WERI-Rb-1 (cell line): ENCODE data around the gene SCNN1B.
"Not testable (repeated sequence)": the region's sequence is repeated elsewhere in the genome, so short reads cannot be mapped to it uniquely, and the experiment has no call there.

Source experiments
- DNase-seq: peaks from one replicate; pipeline ENCODE4 v3.0.0-alpha.2; 2020
- H3K27ac ChIP-seq: fragments of 250-450 bp; sonication (Bioruptor Pico); 2 replicates; pipeline ENCODE4 v1.5.1; 2020; ENCODE audit warnings: mild to moderate bottlenecking, moderate library complexity
- H3K27me3 ChIP-seq: fragments of 250-450 bp; sonication (Bioruptor Pico); 2 replicates; pipeline ENCODE4 v1.5.1; 2021; ENCODE audit warnings: mild to moderate bottlenecking, low read depth, moderate library complexity; ENCODE audit not compliant: insufficient read depth, severe bottlenecking
- H3K36me3 ChIP-seq: fragments of 250-450 bp; sonication (Bioruptor Pico); 2 replicates; pipeline ENCODE4 v1.5.1; 2020; ENCODE audit warnings: mild to moderate bottlenecking, moderate library complexity
- H3K4me3 ChIP-seq: 2 replicates; pipeline ENCODE4 v1.5.1; 2011; ENCODE audit warnings: low read depth, mild to moderate bottlenecking, control low read depth, low read length
- H3K9me3 ChIP-seq: fragments of 250-450 bp; sonication (Bioruptor Pico); 2 replicates; pipeline ENCODE4 v1.5.1; 2021; ENCODE audit warnings: mild to moderate bottlenecking, moderate library complexity; ENCODE audit not compliant: severe bottlenecking
- CTCF ChIP-seq: IDR thresholded peaks from 2 replicates; pipeline ENCODE4 v1.5.1; 2011; ENCODE audit warnings: low read depth, mild to moderate bottlenecking, control low read depth, inconsistent platforms, low read length

SCNN1B gene

GRCh38 chr16:23397464-23397863, 95.4 kb downstream of the SCNN1B start:
- H3K27me3 ChIP-seq, result no peaks in the 10 kb centered on the region
- H3K27ac ChIP-seq, result no peak overlapping the region
- H3K9me3 ChIP-seq, result no peaks in the 10 kb centered on the region
- TF ChIP-seq CTCF, result no peak
- H3K4me3 ChIP-seq, result no peak overlapping the region
- no peak for DNase-seq
- peaks cover 9% of the 10 kb centered on the region; the same call in 1 of the 2 replicates for H3K36me3 ChIP-seq

- Histone ChIP-seq H3K27ac (peak overlapping the region; percentile 86), H3K4me3 (peak overlapping the region; percentile 6)
These were observed 97.1 kb downstream of the SCNN1B start for GRCh38 chr16:23398987-23399805.

GRCh38 chr16:23400447-23400846, 98.3 kb downstream of the SCNN1B start:
- H3K4me3 ChIP-seq, result peak overlapping the region; percentile 9; the same call in 1 of the 2 replicates
- H3K36me3 ChIP-seq, result not testable (repeated sequence)
- DNase-seq, result peak; percentile 80

More at GRCh38 chr16:23398987-23399805, 97.1 kb downstream of the SCNN1B start:
- peak; percentile 66 for TF ChIP-seq CTCF
- peak; percentile 86 for DNase-seq
- H3K9me3 ChIP-seq, result no peaks in the 10 kb centered on the region
- no peaks in the 10 kb centered on the region for H3K27me3 ChIP-seq
- peaks cover 4% of the 10 kb centered on the region for H3K36me3 ChIP-seq

GRCh38 chr16:23401139-23401538, 99.0 kb downstream of the SCNN1B start:
- Histone ChIP-seq H3K9me3 (no peaks in the 10 kb centered on the region), H3K27ac (peak overlapping the region; percentile 86), H3K27me3 (no peaks in the 10 kb centered on the region), H3K4me3 (no peak overlapping the region), H3K36me3 (peaks cover 10% of the 10 kb centered on the region)
- no peak for DNase-seq
- TF ChIP-seq CTCF, result no peak

More at GRCh38 chr16:23400447-23400846, 98.3 kb downstream of the SCNN1B start:
- peak overlapping the region; percentile 86 for H3K27ac ChIP-seq
- H3K9me3 ChIP-seq, H3K27me3 ChIP-seq: not testable (repeated sequence)

GRCh38 chr16:23402100-23402499, 100.0 kb downstream of the SCNN1B start:
- no peaks in the 10 kb centered on the region for H3K27me3 ChIP-seq
- no peak for TF ChIP-seq CTCF
- H3K27ac ChIP-seq, result peak overlapping the region; percentile 86; the same call in 1 of the 2 replicates
- H3K4me3 ChIP-seq, result no peak overlapping the region
- no peak for DNase-seq
- H3K36me3 ChIP-seq, result peaks cover 10% of the 10 kb centered on the region
- no peaks in the 10 kb centered on the region for H3K9me3 ChIP-seq

GRCh38 chr16:23403547-23403946, 101.4 kb downstream of the SCNN1B start:
- peaks cover 6% of the 10 kb centered on the region for H3K36me3 ChIP-seq
- no peaks in the 10 kb centered on the region for H3K9me3 ChIP-seq
- DNase-seq, result peak; percentile 87
- no peak overlapping the region for H3K4me3 ChIP-seq
- peak overlapping the region; percentile 78 for H3K27ac ChIP-seq
- H3K27me3 ChIP-seq, result no peaks in the 10 kb centered on the region
- TF ChIP-seq CTCF, result no peak
